ENCODE results near the gene SSB. TPM values are rescaled to one million over a fixed set of nuclear protein-coding genes. Genes with fewer than 3 reads are reported as not detected.
"Not testable (repeated sequence)": the region's sequence is repeated elsewhere in the genome, so short reads cannot be mapped to it uniquely, and the experiment has no call there.

Gene SSB
- total RNA-seq, 2 donors from 2014 or later = 111 to 141 TPM

- H3K27ac Mint-ChIP-seq = peak overlapping the region; percentile 95
- no peaks in the 10 kb centered on the region for H3K36me3 Mint-ChIP-seq (ENCODE audit: low read depth)
- H3K4me1 Mint-ChIP-seq = peaks cover 17% of the 10 kb centered on the region
- H3K27me3 Mint-ChIP-seq = peaks cover 7% of the 10 kb centered on the region
- DNase-seq = no peak
- ATAC-seq = no peak
- H3K9me3 ChIP-seq (ENCODE audit: control insufficient read depth, low read length, poor library complexity, severe bottlenecking) = no peaks in the 10 kb centered on the region
- H3K4me3 Mint-ChIP-seq = peak overlapping the region; percentile 93
Observed at GRCh38 chr2:169798397-169798717, 314 bp upstream of the SSB start.

GRCh38 chr2:169803480-169803879 is 4.8 kb downstream of the SSB start:
- Mint-ChIP-seq H3K4me1 (peaks cover 16% of the 10 kb centered on the region), H3K27ac (no peak overlapping the region), H3K36me3 (ENCODE audit: low read depth) (peaks cover 3% of the 10 kb centered on the region), H3K4me3 (no peak overlapping the region), H3K27me3 (no peaks in the 10 kb centered on the region)
- no peaks in the 10 kb centered on the region for H3K9me3 ChIP-seq (ENCODE audit: control insufficient read depth, low read length, poor library complexity, severe bottlenecking)
- no peak for DNase-seq
- no peak for ATAC-seq

GRCh38 chr2:169806586-169806985 is 7.9 kb downstream of the SSB start:
- Mint-ChIP-seq H3K27ac (no peak overlapping the region), H3K27me3 (no peaks in the 10 kb centered on the region), H3K36me3 (ENCODE audit: low read depth) (peaks cover 5% of the 10 kb centered on the region), H3K4me3 (no peak overlapping the region), H3K4me1 (peaks cover 8% of the 10 kb centered on the region)
- DNase-seq (no peak), ATAC-seq (no peak)
- no peaks in the 10 kb centered on the region for H3K9me3 ChIP-seq (ENCODE audit: control insufficient read depth, low read length, poor library complexity, severe bottlenecking)

- Mint-ChIP-seq H3K27ac (peak overlapping the region; percentile 21), H3K4me1 (peaks cover 5% of the 10 kb centered on the region), H3K27me3 (no peaks in the 10 kb centered on the region), H3K4me3 (no peak overlapping the region), H3K36me3 (ENCODE audit: low read depth) (peaks cover 5% of the 10 kb centered on the region)
- H3K9me3 ChIP-seq (ENCODE audit: control insufficient read depth, low read length, poor library complexity, severe bottlenecking) = no peaks in the 10 kb centered on the region
- DNase-seq (no peak), ATAC-seq (no peak)
Observed at GRCh38 chr2:169808221-169808620, 9.6 kb downstream of the SSB start.

- peaks cover 3% of the 10 kb centered on the region for H3K4me1 Mint-ChIP-seq
- H3K27ac Mint-ChIP-seq = no peak overlapping the region
- H3K9me3 ChIP-seq (ENCODE audit: control insufficient read depth, low read length, poor library complexity, severe bottlenecking) = no peaks in the 10 kb centered on the region
- H3K36me3 Mint-ChIP-seq (ENCODE audit: low read depth) = peaks cover 8% of the 10 kb centered on the region
- ATAC-seq (no peak), DNase-seq (no peak)
- H3K4me3 Mint-ChIP-seq = no peak overlapping the region
- H3K27me3 Mint-ChIP-seq = no peaks in the 10 kb centered on the region
Observed at GRCh38 chr2:169815849-169816248, 17.2 kb downstream of the SSB start.

- not testable (repeated sequence) for H3K27ac Mint-ChIP-seq; ATAC-seq; H3K36me3 Mint-ChIP-seq (ENCODE audit: low read depth); H3K4me3 Mint-ChIP-seq; H3K4me1 Mint-ChIP-seq; H3K27me3 Mint-ChIP-seq; H3K9me3 ChIP-seq (ENCODE audit: control insufficient read depth, low read length, poor library complexity, severe bottlenecking); DNase-seq
Observed at GRCh38 chr2:169816961-169817360, 18.3 kb downstream of the SSB start.

- ATAC-seq; H3K4me3 Mint-ChIP-seq; DNase-seq; H3K9me3 ChIP-seq (ENCODE audit: control insufficient read depth, low read length, poor library complexity, severe bottlenecking); H3K27me3 Mint-ChIP-seq; H3K4me1 Mint-ChIP-seq; H3K27ac Mint-ChIP-seq; H3K36me3 Mint-ChIP-seq (ENCODE audit: low read depth): not testable (repeated sequence)
Observed at GRCh38 chr2:169817369-169817768, 18.7 kb downstream of the SSB start.

GRCh38 chr2:169818241-169818640 is 19.6 kb downstream of the SSB start:
- H3K27me3 Mint-ChIP-seq = no peaks in the 10 kb centered on the region
- no peak for ATAC-seq

GRCh38 chr2:169819106-169819505 is 20.4 kb downstream of the SSB start:
- Mint-ChIP-seq H3K4me1 (peaks cover 23% of the 10 kb centered on the region), H3K36me3 (ENCODE audit: low read depth) (peaks cover 8% of the 10 kb centered on the region), H3K27ac (peak overlapping the region; percentile 80), H3K4me3 (no peak overlapping the region), H3K27me3 (no peaks in the 10 kb centered on the region)
- no peak for DNase-seq
- ATAC-seq = no peak
- no peaks in the 10 kb centered on the region for H3K9me3 ChIP-seq (ENCODE audit: control insufficient read depth, low read length, poor library complexity, severe bottlenecking)

More at GRCh38 chr2:169818241-169818640, 19.6 kb downstream of the SSB start:
- Mint-ChIP-seq H3K4me1 (peaks cover 16% of the 10 kb centered on the region), H3K4me3 (no peak overlapping the region), H3K36me3 (ENCODE audit: low read depth) (peaks cover 8% of the 10 kb centered on the region), H3K27ac (no peak overlapping the region)
- no peaks in the 10 kb centered on the region for H3K9me3 ChIP-seq (ENCODE audit: control insufficient read depth, low read length, poor library complexity, severe bottlenecking)
- DNase-seq = no peak

GRCh38 chr2:169820101-169820500 is 21.4 kb downstream of the SSB start:
- DNase-seq; ATAC-seq; H3K4me3 Mint-ChIP-seq; H3K9me3 ChIP-seq (ENCODE audit: control insufficient read depth, low read length, poor library complexity, severe bottlenecking); H3K27me3 Mint-ChIP-seq; H3K36me3 Mint-ChIP-seq (ENCODE audit: low read depth): not testable (repeated sequence)
- Mint-ChIP-seq H3K4me1 (peaks cover 28% of the 10 kb centered on the region), H3K27ac (peak overlapping the region; percentile 80)

GRCh38 chr2:169822036-169822435 is 23.4 kb downstream of the SSB start:
- H3K4me1 Mint-ChIP-seq = peaks cover 31% of the 10 kb centered on the region
- no peak for ATAC-seq
- H3K36me3 Mint-ChIP-seq (ENCODE audit: low read depth) = peaks cover 4% of the 10 kb centered on the region

GRCh38 chr2:169822785-169823392 is 24.2 kb downstream of the SSB start:
- H3K27me3 Mint-ChIP-seq = no peaks in the 10 kb centered on the region
- DNase-seq (no peak), ATAC-seq (no peak)
- H3K36me3 Mint-ChIP-seq (ENCODE audit: low read depth) = no peaks in the 10 kb centered on the region
- H3K4me3 Mint-ChIP-seq = peak overlapping the region; percentile 74
- H3K27ac Mint-ChIP-seq = peak overlapping the region; percentile 78
- no peaks in the 10 kb centered on the region for H3K9me3 ChIP-seq (ENCODE audit: control insufficient read depth, low read length, poor library complexity, severe bottlenecking)
- peaks cover 31% of the 10 kb centered on the region for H3K4me1 Mint-ChIP-seq

More at GRCh38 chr2:169822036-169822435, 23.4 kb downstream of the SSB start:
- Mint-ChIP-seq H3K4me3 (no peak overlapping the region), H3K27me3 (no peaks in the 10 kb centered on the region), H3K27ac (peak overlapping the region; percentile 24)
- no peaks in the 10 kb centered on the region for H3K9me3 ChIP-seq (ENCODE audit: control insufficient read depth, low read length, poor library complexity, severe bottlenecking)
- no peak for DNase-seq

- Mint-ChIP-seq H3K4me1 (peaks cover 40% of the 10 kb centered on the region), H3K27ac (peak overlapping the region; percentile 78), H3K4me3 (peak overlapping the region; percentile 94), H3K27me3 (no peaks in the 10 kb centered on the region), H3K36me3 (ENCODE audit: low read depth) (peaks cover 3% of the 10 kb centered on the region)
- ATAC-seq (peak; percentile 4), DNase-seq (no peak)
- H3K9me3 ChIP-seq (ENCODE audit: control insufficient read depth, low read length, poor library complexity, severe bottlenecking) = no peaks in the 10 kb centered on the region
Observed at GRCh38 chr2:169823996-169824372, 25.3 kb downstream of the SSB start.

Measured in T-helper 17 cell (primary cell).